ENCODE data around the gene MRPL53.

MRPL53 gene

GRCh38 chr2:74457129-74457548 is 15.3 kb downstream of the MRPL53 start:
- DNase-seq = no peak
- H3K27ac ChIP-seq = peak overlapping the region; percentile 96 to 97
- H3K36me3 ChIP-seq = peaks cover 0 to 14% (median 0%) of the 10 kb centered on the region in 3 donors
- TF ChIP-seq CTCF (IDR thresholded peaks at IDR 0.05) = no peak
- H3K4me1 ChIP-seq = peaks cover 0 to 34% (median 33%) of the 10 kb centered on the region in 4 donors
- peak overlapping the region; percentile 66 to 92 for H3K4me3 ChIP-seq
- H3K27me3 ChIP-seq = no peaks in the 10 kb centered on the region
- H3K9me3 ChIP-seq = no peaks in the 10 kb centered on the region
- intact Hi-C loops (cut with DNase I; ENCODE audit: low total_unique reads) = no loop called here

GRCh38 chr2:74454654-74455511 is 17.6 kb downstream of the MRPL53 start, which contains the start of gene INO80B:
TSS of gene INO80B (plus strand) at chr2:74455087. CDS start at chr2:74455117, 30 bp downstream.
- Histone ChIP-seq H3K36me3 (no peaks in the 10 kb centered on the region), H3K27ac (peak within 1 kb of the TSS; percentile 80), H3K4me3 (peak within 1 kb of the TSS; percentile 71 to 90), H3K9me3 (no peaks in the 10 kb centered on the region), H3K27me3 (no peaks in the 10 kb centered on the region), H3K4me1 (peaks cover 0 to 34% (median 33%) of the 10 kb centered on the region in 4 donors)
- TF ChIP-seq CTCF (IDR thresholded peaks at IDR 0.05) = no peak
- peak; percentile 94 to 97 for DNase-seq
- intact Hi-C loops (cut with DNase I; ENCODE audit: low total_unique reads) = loop anchor here (2.0 kb wide), 1 partner anchor 28 kb away; the partner anchor contains the start of genes CCDC142 and TTC31

- Histone ChIP-seq H3K27ac (no peak overlapping the region), H3K4me3 (no peak overlapping the region), H3K27me3 (no peaks in the 10 kb centered on the region), H3K9me3 (no peaks in the 10 kb centered on the region), H3K4me1 (peaks cover 0 to 7% (median 6%) of the 10 kb centered on the region in 4 donors), H3K36me3 (no peaks in the 10 kb centered on the region)
- no peak for TF ChIP-seq CTCF (IDR thresholded peaks at IDR 0.05)
- DNase-seq = no peak
- intact Hi-C loops (cut with DNase I; ENCODE audit: low total_unique reads) = no loop called here
Observed at GRCh38 chr2:74450570-74451190, 21.8 kb downstream of the MRPL53 start.

GRCh38 chr2:74448771-74449170 is 23.7 kb downstream of the MRPL53 start:
- Histone ChIP-seq H3K9me3 (no peaks in the 10 kb centered on the region), H3K36me3 (no peaks in the 10 kb centered on the region), H3K27ac (no peak overlapping the region), H3K27me3 (no peaks in the 10 kb centered on the region), H3K4me1 (no peaks in the 10 kb centered on the region), H3K4me3 (no peak overlapping the region)
- no peak for TF ChIP-seq CTCF (IDR thresholded peaks at IDR 0.05)
- intact Hi-C loops (cut with DNase I; ENCODE audit: low total_unique reads) = no loop called here
- no peak for DNase-seq

- no peaks in the 10 kb centered on the region for H3K36me3 ChIP-seq
- intact Hi-C loops (cut with DNase I; ENCODE audit: low total_unique reads) = no loop called here
- H3K4me1 ChIP-seq = no peaks in the 10 kb centered on the region
- no peaks in the 10 kb centered on the region for H3K27me3 ChIP-seq
- no peak overlapping the region for H3K27ac ChIP-seq
- H3K9me3 ChIP-seq = no peaks in the 10 kb centered on the region
- no peak for DNase-seq
- TF ChIP-seq CTCF (IDR thresholded peaks at IDR 0.05) = no peak
- no peak overlapping the region for H3K4me3 ChIP-seq
Observed at GRCh38 chr2:74447230-74447999, 25.1 kb downstream of the MRPL53 start.

All from tibial artery (tissue), 4 donors.